Measurements from ENCODE around the gene OGDH. TPM values are rescaled to one million over a fixed set of nuclear protein-coding genes. Genes with fewer than 3 reads are reported as not detected.
"Not testable (repeated sequence)": the region's sequence is repeated elsewhere in the genome, so short reads cannot be mapped to it uniquely, and the experiment has no call there.

OGDH gene
- total RNA-seq, 1 experiment from 2014 or later, result 47.9 TPM

- no peak for DNase-seq (ENCODE audit: low read depth)
These were observed 100.5 kb downstream of the OGDH start for GRCh38 chr7:44706788-44707557.

DNA sequence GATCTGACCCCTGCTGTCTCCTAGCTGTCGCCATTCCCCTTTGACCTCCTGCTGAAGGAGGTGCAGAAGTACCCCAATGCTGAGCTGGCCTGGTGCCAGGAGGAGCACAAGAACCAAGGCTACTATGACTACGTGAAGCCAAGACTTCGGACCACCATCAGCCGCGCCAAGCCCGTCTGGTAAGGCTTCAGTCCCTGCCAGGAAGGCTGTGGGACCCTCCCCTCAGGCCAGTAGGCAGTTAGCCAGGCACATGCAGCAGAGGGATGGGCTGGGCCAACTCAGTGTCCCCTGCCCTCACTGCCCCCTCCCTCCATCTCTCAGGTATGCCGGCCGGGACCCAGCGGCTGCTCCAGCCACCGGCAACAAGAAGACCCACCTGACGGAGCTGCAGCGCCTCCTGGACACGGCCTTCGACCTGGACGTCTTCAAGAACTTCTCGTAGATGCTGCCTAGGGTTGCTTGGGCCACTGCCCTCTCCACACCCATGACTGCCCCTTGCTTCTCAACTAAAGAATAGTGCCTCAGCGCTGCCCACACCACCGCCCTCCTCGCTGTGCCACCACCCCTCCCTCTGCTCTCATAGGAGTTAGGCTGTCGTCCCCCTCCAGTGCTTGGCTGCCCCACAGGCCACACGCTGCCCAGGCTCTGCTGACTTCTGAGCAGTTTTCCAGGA, 101.3 kb downstream of the OGDH start:
- DNase-seq (ENCODE audit: low read depth), result no peak

- DNase-seq (ENCODE audit: low read depth), result no peak
These were observed 102.8 kb downstream of the OGDH start for GRCh38 chr7:44709011-44709915.

DNA sequence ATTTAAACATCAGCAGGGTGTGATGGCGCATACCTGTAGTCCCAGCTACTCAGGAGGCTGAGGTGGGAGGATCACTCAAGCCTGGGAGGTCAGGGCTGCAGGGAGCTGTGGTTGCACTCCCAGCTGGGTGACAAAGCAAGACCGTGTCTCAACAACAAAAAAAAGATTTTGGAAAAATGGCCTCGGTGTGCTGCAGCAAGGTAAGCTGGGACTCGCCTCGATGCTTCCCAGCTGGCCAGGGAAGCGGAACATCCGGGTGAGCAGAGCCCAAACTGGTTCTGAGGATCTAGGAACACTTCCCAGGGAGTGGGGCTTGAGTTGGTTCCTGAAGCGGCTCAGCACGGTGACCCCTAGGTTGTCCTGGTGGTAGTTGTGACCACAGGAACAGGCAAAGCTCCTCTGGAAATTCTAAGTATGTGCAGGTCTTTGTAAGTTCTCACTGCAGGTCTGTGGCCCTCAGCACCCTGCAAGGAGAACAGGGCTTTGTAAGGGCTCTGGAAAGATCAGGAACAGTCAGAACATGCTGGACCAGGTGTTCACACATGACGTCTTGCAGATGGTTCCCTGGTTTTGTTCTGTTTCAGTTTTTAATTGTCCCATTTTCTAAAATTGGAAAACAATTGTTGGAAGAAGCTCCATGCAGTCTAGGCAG, 103.6 kb downstream of the OGDH start:
- no peak for DNase-seq (ENCODE audit: low read depth)

GRCh38 chr7:44711528-44711927, 105.1 kb downstream of the OGDH start:
- no peak for DNase-seq (ENCODE audit: low read depth)

DNA sequence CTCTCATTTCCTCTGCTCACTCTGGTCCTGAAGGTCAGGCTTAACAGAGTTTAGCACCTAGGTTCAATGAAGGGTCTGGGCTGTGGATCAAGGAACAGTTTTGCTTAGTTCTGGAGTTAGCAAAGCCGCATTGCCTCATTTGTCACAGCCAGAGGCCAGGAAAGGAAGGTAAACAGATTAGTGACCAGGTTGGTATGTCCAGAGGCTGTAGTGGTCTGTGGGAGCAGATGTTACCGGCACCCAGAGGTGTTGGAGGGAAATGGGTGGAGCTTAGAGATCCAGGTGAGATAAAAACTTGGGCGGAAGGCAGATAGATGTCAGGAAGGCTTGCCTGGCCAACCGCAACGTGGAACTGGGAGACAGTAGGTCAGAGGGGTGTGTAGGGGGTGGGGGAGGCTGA, 105.6 kb downstream of the OGDH start:
- no peak for DNase-seq (ENCODE audit: low read depth)

- no peak for DNase-seq (ENCODE audit: low read depth)
These were observed 106.7 kb downstream of the OGDH start for GRCh38 chr7:44713141-44713540.

- DNase-seq (ENCODE audit: low read depth), result no peak
These were observed 107.4 kb downstream of the OGDH start for GRCh38 chr7:44713680-44714335.

- no peak for DNase-seq (ENCODE audit: low read depth)
These were observed 109.8 kb downstream of the OGDH start for GRCh38 chr7:44716205-44716604.

DNA sequence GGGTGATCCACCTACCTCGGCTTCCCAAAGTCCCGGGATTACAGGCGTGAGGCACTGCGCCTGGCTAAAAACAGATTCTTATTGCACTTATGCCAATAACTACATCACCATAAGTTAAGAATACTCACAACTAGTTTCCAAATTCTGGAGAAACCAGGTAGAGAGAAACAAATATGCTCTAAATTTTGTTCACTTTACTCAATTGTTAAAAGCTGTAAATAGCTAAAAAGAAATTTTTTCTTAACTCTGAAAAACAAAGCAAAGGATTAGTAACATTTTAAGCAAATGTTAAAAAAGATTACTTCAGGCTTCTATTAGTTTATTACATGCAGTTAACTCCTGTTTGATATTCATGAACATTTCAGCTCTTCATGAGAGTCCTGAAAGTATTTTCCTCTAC, 113.9 kb downstream of the OGDH start:
- DNase-seq (ENCODE audit: low read depth), result no peak

DNA sequence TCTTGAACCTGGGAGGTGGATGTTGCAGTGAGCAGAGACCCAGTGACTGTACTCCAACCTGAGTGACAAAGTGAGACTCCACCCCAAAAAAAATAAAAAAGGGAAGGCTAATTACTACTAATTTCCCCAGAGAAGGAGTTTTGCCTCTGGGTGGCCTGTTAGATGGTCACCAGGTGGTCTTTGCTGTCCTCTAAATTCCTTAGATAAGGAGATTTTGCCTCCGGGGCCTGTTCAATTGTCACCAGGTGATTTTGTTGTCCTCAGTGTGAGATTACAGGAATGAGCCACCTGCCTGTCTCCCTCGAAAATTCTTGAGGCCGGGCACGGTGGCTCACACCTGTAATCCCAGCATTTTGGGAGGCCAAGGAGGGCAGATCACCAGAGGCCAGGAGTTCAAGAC, 117.8 kb downstream of the OGDH start:
- no peak for DNase-seq (ENCODE audit: low read depth)

GRCh38 chr7:44726250-44726649, 119.8 kb downstream of the OGDH start:
- DNase-seq (ENCODE audit: low read depth), result not testable (repeated sequence)

DNA sequence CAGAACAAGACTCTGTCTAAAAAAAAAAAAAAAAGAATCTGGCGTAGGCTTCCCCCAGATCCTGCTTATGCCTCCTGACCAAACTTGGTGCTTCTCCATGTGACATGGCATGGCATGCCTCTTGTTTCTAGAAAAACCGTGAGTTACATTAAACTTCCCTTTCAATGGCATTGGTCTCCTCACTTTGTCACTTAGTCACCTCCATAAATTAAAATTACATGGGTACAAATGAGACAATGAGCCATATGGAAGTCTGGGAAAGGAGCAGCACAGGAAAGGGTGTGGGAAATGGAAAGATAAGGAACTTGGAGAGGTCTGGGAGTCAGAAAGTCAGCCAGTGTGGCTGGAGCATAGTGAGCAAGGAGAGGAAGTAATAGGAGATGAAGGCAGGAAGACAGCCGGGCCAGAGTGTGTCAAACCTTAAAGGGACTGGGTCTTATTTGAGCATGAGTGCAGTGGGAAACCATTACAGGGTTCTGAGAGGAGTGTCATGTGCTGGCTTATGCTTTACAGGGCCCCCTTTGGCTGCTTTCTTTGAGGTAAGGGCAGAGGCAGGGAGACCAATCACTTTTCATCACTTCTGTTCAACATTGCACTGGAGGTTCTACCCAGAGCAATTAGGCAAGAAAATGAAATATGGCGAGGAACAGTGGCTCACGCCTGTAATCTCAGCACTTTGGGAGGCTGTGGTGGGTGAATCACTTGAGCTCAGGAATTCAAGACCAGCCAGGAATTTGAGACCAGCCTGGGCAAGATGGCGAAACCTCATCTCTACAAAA, 120.9 kb downstream of the OGDH start:
- DNase-seq (ENCODE audit: low read depth), result peak; percentile 81

- no peak for DNase-seq (ENCODE audit: low read depth)
These were observed 121.5 kb downstream of the OGDH start for GRCh38 chr7:44727937-44728262.

DNA sequence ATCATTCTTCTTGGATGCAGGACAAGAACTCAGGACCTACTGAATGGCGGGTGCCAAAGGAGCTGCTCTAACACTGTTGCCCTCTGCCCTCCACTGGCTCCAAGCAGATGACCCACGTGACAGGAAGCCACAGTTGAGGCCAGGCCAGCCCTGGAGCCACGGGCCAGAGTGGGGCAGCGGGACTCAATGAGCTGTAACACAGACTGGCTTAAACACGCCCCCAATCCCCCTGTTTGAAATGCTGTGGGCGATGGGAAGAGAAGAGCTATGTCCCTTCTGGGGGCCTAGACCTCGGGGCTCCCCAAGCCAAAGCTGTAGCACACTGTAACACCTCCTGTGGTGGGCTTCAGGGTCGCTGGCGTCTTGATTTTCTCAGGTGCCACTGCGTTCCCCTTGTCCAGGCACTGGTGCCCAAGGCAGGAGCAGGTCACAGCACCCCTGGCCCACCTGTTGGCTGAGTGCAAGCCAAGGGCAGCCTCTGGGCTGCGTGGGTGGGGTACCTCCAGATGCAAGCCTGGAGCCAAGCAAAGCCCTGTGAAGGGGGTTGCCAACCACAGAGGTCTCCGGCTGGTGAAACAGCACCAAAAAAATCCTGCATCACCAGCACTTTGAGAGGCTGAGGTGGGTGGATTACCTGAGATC, 123.6 kb downstream of the OGDH start:
- DNase-seq (ENCODE audit: low read depth), result no peak

DNA sequence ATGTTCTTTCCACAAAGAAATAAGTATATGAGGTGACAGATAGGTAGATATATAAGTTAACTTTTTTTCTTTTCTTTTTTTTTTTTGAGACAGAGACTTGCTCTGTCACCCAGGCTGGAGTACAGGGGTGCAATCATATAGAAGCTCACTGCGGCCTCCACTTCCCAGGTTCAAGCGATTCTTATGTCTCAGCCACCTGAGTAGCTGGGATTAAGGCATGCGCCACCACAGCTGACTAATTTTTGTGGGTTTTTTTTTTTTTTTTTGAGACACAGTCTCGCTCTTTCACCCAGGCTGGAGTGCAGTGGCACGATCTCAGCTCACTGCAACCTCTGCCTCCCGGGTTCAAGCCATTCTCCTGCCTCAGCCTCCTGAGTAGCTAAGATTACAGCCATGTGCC, 126.5 kb downstream of the OGDH start:
- not testable (repeated sequence) for DNase-seq (ENCODE audit: low read depth)

DNA sequence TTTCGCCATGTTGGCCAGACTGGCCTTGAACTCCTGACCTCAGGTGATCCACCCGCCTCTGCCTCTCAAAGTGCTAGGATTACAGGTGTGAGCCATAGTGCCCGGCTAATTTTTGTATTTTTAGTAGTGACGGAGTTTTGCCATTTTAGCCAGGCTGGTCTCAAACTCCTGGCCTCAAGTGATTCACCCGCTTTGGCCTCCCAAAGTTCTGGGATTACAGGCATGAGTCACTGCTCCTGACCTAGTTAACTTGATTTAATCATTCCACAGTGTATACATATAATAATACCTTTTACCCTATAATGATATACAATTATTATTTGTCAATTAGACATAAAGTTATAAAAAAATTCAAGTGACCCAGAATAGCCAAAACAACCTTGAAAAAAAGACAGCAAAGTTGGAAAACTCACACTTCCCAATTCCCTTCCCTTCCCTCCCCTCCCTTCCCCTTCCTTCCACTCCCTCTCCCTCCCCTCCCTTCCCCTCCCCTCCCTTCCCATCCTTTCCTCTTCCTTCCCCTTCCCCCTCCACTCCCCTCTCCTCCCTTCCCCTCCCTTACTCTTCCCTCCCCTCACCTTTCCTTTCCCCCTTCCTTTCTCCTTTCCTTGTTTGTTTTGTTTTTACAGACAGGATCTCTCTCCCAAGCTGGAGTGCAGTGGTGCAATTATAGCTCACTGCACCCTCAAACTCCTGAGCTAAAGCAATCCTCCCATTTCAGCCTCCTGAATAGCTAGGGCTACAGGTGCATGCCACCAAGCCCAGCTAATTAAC, 127.5 kb downstream of the OGDH start:
- peak; percentile 83 for DNase-seq (ENCODE audit: low read depth)

- peak; percentile 99 for DNase-seq (ENCODE audit: low read depth)
These were observed 129.2 kb downstream of the OGDH start for GRCh38 chr7:44735403-44736165.

DNA sequence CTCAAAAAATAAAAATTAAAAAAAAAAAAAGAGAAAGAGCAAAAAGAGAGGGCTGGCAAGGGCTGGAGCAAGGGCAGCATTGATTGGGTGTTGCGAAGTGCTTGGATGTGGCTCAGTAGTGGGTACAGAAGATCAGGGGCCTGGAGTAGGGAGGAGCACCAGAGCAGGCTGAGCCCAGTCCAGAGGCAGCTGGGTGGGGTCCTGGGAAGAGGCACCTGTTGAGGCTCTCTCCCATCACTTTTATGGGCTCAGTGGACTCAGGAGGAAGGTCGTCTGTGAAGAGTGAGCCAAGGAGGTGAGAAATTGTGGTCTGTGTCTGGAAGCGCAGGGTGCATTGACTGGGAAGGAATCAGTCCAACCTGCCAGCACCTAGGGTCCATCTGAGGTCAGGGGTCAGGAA, 130.5 kb downstream of the OGDH start:
- no peak for DNase-seq (ENCODE audit: low read depth)

Measured in RPMI7951 (cell line).